Inflammatory macrophage (primary cell): Measurements from ENCODE around the gene PSD4.

ENCODE experiments used
- DNase-seq, 2 donors: peaks; one replicate each; pipeline ENCODE4 v3.0.0-alpha.2; 2020 to 2022
- total RNA-seq, 18 experiments: gene quantifications; one replicate each; lab custom pipeline; 2026; ENCODE audit warnings: mixed read lengths in 6 of 18, inconsistent platforms in 2 of 18; lab: John Stamatoyannopoulos, UW

The PSD4 gene
- 77.5 to 153 (median 125) reads per million in 18 experiments for total RNA-seq

DNA sequence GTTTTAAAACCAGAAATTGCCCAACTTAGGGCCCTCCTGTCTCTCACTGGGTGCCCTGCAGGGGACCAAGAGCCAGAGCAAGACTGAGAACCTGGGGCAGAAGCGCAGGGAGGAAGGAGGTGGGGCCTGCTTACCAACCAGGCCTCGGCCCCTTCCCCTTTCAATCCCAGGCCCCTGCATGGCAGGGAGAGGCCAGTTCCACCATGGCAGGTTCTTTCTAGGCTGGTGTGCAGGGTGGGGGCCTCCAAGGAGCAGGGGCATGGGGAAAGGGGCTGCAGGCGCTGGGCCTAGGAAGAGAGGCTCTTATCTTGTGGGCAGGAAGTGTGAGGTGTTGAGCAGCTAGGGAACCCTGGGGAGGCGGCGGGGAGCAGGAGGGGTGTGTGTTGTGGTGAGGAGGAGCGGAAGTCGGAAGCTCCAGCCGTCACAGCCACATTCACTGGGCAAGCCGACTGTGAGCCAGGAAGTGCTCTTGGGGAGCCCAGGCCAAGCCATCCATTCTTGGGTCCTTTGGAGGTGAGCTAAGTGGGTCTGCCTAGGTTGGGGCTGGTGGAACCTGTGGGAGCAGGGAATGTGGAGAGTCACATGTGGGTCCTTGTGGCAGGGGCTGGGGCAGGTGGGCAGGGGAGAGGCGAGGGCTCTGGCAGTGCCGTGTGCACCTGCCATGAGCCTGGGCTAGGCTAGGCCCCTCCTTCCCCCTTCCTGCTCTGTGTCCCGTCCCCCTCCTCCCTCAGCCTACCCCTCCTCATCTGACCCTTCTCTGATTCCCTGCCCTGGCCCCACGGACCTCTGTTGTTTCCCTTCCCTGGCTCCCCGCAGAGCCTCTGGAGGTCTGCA lies at the start of gene PSD4:
PSD4 (plus strand) TSS at position 430 of the 834 bp plus-strand sequence. CDS start 8,486 bp downstream, outside the sequence.
- DNase-seq, result peak; percentile 76 to 86

DNA sequence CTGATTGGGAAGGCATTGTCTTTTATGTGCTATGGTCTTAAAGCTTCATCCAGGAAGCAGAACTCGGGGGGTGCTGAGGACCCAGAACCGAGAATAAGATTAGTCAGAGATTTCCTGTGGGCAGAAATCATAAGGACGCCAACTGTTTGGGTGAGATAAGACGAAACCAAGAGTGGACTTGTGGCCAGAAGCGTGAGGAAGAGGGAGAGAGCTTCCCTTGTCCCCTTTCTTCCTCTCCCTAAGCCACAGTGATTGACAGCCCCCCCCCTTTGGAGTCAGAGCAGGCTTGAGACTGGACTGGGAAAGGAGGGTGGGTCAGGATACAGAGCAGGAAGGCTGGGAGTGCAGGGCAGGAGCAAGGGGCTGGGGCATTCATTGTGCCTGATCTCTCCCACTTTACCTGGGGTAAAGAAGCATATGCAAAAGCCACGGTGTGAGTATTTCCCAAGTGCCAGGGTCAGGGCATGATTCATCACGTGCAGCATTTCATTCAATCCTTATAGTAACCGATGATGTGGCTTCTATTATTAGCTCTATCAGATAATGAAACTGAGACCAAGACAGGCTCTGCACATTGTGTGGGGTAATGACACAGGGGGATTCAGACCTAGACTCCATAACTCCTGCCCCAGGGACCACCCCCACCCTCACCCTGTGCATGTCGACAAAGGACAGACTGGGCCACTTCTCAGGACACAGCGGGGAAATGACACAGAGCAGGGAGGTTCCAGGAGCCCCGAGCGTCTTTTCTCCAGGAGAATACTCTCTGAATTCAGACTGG lies 49.4 kb upstream of the PSD4 start:
- peak; percentile 65 to 80 for DNase-seq

DNA sequence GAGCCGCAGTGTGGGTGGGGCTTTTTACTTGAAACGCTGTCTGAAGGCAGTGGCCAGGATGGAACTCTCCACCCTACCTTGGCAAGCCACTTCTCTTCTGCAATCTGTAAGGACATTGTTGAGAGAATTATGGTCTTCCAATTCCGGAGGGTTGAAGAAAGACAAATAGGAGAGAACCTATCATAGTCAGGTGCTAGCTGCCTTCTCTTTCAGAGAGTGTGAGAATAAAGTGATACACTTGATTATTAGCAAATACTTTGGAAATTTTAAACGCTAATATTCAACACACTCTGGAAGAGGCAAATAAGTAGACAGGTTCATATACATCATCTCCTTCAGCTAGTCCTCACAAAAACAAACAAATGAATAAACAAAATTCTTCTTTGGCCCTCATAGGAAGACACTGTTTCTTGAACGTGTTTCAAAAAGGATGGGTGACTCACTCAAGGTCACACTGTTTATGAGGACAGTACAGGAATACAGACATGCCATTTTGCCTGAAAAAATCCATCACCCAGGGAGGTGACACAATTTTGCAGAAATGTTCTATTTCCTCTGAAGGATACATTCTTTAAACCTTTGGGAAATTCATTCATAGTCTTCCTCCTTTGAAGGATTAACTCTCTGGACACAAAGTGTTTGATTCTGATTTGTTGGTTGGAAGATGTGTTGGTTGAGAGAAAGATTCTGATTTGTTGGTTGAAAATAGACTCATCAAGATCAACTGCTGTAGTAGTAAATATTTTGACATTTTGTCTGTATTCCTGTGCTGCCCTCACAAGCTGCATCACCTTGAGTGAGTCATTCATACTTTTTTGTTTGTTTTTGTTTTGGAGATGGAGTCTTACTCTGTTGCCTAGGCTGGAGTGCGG lies 48.6 kb upstream of the PSD4 start:
- DNase-seq, result peak in 1 of 2 donors; percentile 29

- peak; percentile 93 to 95 for DNase-seq
Observed at GRCh38 chr2:113126845-113127645, 46.7 kb upstream of the PSD4 start, which contains the start of gene IL1RN. Gene IL1RN, plus strand, starts transcription at chr2:113127598. Its CDS starts 27 bp downstream, at chr2:113127625.

DNA sequence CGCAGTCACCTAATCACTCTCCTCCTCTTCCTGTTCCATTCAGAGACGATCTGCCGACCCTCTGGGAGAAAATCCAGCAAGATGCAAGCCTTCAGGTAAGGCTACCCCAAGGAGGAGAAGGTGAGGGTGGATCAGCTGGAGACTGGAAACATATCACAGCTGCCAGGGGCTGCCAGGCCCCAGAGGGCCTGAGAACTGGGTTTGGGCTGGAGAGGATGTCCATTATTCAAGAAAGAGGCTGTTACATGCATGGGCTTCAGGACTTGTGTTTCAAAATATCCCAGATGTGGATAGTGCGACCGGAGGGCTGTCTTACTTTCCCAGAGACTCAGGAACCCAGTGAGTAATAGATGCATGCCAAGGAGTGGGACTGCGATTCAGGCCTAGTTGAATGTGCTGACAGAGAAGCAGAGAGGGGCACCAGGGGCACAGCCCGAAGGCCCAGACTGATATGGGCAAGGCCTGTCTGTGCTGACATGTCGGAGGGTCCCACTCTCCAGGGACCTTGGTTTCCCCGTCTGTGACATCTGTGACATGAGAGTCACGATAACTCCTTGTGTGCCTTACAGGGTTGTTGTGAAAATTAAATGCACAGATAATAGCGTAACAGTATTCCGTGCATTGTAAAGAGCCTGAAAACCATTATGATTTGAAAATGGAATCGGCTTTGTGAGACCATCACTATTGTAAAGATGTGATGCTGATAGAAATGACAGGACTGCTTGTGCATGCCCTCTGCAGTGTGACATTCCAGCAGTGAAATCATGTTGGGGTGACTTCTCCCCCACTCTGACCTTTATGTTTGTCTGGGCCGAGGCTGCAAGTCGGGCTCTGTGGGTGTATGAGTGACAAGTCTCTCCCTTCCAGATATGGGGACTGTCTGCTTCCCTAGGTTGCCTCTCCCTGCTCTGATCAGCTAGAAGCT lies 45.9 kb upstream of the PSD4 start:
- peak; percentile 76 to 88 for DNase-seq

- DNase-seq, result no peak
Observed at GRCh38 chr2:113129519-113130078, 44.2 kb upstream of the PSD4 start.

DNA sequence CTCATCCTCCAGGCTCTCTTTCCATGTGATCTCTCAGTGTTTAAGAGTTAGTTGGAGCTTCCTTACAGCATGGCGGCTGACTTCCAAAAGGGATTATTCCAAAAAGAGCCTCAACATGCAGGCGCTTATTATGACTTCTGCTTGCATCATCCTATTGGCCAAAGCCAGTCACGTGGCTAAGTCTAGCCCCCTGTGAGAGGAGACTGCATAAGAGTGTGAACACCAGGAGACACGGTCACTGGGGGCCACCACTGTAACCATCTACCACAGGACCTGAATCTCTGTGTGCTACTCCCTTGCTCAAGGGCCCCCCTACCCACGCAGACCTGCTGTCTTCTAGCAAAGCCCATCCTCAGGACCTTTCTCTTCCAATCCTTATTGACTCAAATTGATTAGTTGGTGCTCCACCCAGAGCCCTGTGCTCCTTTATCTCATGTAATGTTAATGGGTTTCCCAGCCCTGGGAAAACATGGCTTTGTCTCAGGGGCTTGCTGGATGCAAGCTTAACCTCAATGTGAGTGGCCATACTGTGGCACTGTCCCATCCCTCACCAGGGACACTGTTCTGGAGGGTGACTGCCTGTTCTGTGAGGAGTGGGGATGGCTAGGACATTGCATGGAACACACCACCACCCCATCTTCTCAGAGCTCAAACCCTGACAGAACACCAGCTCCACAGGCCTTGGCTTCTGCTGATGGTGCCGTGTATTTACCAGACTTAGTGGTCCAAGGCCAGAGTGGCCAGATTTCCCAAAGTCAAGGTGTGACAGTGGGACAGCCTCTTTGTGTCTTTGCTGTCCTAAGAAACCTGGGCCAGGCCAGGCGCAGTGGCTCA lies 42.2 kb upstream of the PSD4 start:
- no peak for DNase-seq

DNA sequence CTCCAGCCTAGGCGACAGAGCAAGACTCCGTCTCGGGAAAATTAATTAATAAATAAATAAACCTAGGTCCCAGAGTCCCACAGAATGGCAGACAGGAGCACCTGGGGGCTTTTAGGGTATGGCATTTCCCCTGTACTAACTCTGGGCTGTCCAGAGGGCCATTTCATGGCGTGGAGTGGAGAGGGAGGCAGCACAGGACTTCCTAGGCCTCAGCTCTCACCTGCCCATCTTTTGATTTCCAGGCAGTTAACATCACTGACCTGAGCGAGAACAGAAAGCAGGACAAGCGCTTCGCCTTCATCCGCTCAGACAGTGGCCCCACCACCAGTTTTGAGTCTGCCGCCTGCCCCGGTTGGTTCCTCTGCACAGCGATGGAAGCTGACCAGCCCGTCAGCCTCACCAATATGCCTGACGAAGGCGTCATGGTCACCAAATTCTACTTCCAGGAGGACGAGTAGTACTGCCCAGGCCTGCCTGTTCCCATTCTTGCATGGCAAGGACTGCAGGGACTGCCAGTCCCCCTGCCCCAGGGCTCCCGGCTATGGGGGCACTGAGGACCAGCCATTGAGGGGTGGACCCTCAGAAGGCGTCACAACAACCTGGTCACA lies 41.3 kb upstream of the PSD4 start:
- DNase-seq, result no peak

GRCh38 chr2:113133704-113134598 lies 39.8 kb upstream of the PSD4 start:
- DNase-seq, result no peak

- DNase-seq, result no peak
Observed at GRCh38 chr2:113134717-113135116, 39.1 kb upstream of the PSD4 start.

- peak in 1 of 2 donors; percentile 40 for DNase-seq
Observed at GRCh38 chr2:113135317-113135716, 38.5 kb upstream of the PSD4 start.

GRCh38 chr2:113136828-113137775 lies 36.7 kb upstream of the PSD4 start:
- DNase-seq, result peak; percentile 59

- DNase-seq, result no peak
Observed at GRCh38 chr2:113137827-113138226, 35.9 kb upstream of the PSD4 start.

DNA sequence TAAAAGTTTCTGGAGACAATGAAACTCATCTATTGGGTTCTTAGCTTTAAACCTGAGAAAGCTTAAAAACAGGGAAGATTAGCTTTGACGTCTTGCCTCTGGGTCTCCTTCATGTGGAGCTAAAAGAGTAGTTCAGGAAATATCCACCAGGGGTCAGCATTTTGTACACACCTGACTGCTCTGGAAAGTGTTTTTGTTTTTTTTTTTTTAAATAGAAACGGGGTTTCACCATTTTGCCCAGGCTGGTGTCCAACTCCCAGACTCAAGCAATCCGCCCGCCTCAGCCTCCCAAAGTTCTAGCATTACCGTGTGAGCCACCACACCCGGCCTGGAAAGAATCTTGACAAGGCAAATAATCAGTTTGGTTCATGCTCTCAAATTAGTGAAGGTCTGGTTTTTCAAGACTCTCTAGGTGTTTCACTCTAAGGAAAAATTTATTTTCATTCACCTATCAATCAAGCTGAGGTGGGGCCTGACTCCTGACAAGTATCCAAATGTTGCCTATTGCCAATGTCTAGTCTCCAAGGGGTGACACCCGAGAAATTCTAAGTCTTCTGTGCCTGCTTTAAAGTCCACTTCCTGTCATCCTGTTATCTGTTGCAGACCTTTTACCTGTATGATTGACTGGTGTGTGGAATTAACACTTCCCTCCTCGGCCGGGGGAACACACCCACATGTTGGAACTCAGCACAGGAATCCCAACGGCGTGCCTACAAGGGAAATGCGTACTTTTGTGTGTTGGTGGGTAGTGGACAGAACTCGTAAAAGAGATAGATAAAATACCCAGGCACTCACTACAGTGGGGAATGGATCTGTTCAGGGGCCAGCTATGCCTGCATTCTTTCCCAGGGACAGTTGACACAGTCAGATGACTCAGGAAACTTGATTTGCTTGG lies 35.1 kb upstream of the PSD4 start:
- DNase-seq, result peak; percentile 74 to 76

DNA sequence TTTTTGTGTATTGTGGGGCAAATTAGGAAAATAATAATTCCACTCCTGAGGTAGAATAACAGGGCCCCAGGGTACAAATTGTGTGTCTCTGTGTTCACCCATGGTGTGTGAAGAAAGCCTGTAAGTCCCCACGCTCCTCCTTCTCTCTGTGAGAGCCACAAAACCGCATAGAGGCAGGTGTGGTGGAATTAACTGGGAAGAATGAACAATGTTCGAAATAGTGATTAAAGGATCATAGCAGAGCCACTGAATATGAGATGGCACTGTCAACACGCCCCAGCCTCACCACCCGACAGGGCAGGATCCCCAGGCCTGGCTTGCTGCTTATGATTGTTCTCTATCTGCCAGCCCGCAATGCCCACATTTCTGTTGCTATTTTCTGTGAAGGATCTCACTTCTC lies 32.3 kb upstream of the PSD4 start:
- DNase-seq, result no peak
